Heart left ventricle (tissue), 13 donors: ENCODE measurements around the gene TRMT2A.

Experiments
- CTCF ChIP-seq, 12 donors: fragments of 200-600 bp; sonication (generic) in 4 of 12; IDR thresholded peaks; one replicate each; pipeline versions ENCODE4 v1.5.0 to v1.8.0; 2018 to 2022; ENCODE audit warnings: antibody characterized with exemption in 12 of 12, mild to moderate bottlenecking in 5 of 12
- POLR2A ChIP-seq, 2 donors: fragments of 450-650 bp; IDR thresholded peaks; one replicate each; pipeline ENCODE4 v1.6.1; 2017; ENCODE audit warnings: antibody characterized with exemption in 2 of 2, mild to moderate bottlenecking in 2 of 2, moderate library complexity in 2 of 2
- donor health status: ischemic (EF 13 %, LVEDD 7.1; RV severe dilation, severe dysfunction).
- donor health status: DM: no; HTN: yes; CAD: no.
- donor health status: DM: no; HTN: no; CAD: no.
- donor health status: ischemic (EF 25% LVEDD 6.9; RV normal size, moderate dysfunction).
- donor health status: ischemic (EF 25% LVEDD 5.7; RV mildly dilated, moderate dysfunction).
- donor health status: ischemic (EF 35%, LVEDD 5.7; RV mildly dilated, moderate dysfunction).
- donor health status: nonischemic (EF 11% LVEDD 7.7; RV severe dilation, severe dysfunction).
- donor health status: DM: yes; HTN: yes; CAD: no.
- donor health status: PGD.
- donor health status: ischemic (EF 29% LVEDD 5.4; RV normal size, mild dysfunction).
- donor health status: nonischemic (EF 23%, LVEDD 6.1; RV moderate dilation, normal function).

GRCh38 chr22:20087319-20088262, 29.4 kb downstream of the TRMT2A start:
- TF ChIP-seq CTCF (IDR thresholded peaks at IDR 0.05) (no peak), POLR2A (IDR thresholded peaks at IDR 0.05) (no peak)
